DMS79 (cell line): ENCODE measurements around the gene HOXB6.

Experiments
- DNase-seq: peaks from one replicate; lab custom pipeline; 2025; lab: John Stamatoyannopoulos, UW

The HOXB6 gene

DNA sequence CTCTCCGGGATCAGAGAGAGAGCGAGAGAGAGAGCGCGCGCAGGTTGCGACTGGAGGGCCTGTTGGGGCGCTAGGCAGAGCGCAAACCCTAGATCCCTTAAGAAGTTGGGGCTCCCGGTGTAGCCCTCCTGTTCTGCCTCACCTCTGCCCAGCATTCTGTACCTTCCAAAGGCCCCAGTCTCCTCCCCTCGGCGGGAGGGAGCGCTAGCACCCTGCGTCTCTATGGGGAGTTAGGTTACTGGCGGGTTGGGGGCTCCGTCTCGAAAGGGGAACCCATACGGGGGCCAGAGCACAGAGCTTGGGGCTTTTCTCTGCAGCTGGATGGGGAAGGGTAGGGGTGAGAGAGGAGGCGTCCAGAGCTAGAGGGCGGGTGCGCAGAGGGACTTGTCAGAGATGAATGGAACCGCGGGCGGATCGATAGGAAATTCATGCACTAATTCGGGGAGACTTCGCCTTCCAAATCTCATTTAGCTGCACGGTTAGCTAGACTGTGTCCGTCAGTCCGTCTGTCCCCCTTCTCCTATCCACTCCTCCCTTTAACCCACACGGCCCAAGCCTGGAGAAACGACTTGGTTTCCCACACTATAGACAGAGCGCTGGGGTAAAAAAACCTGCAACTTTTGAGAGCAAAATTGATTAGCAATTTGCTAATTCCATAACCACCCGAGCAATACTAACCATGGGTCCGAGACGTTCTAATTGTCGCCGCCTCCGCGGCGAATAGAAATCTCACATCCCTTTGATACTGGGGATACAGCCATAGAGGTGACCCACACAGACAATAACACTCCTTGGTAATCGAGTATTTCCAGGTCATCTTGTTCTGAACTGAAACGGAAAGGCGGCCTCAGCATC lies 25.9 kb downstream of the HOXB6 start:
- DNase-seq, result no peak

DNA sequence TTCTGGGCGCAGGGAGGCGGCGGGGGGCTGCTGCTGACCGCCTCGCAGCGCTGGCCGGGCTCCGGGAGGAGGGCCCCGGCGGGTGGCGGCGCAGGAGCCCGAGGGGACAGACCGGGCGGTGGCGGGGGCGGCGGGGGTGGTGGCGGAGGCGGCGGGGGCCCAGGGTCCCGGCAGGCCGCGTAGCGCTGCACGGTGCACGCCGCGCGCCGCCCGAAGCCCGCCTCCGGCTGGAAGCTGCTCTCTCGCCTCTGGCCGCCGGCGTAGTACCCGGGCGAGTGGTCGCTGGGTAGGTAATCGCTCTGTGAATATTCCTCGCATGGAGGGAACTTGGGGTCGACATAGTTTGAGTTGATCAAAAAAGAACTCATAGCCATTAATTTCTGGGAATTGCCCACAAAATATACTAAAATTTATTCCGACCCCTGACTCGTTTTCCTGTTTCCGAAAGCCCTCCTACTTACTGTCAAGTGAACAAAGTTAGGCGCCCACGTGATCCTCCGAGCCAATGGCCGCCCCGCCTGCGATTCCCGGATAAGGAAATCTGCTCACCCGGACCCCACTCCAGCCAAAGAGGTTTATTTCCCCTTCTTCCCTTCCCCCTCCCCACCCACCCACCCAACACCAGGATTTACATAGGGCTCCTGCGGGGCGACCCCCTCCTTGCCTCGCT lies 26.7 kb downstream of the HOXB6 start, which contains the start of gene HOXB4:
Gene HOXB4, minus strand, starts transcription at position 405 of the 670 bp plus-strand sequence. Its CDS starts 31 bp downstream, at position 374.
- no peak for DNase-seq

GRCh38 chr17:48577330-48577945 lies 27.3 kb downstream of the HOXB6 start:
- DNase-seq, result no peak

DNA sequence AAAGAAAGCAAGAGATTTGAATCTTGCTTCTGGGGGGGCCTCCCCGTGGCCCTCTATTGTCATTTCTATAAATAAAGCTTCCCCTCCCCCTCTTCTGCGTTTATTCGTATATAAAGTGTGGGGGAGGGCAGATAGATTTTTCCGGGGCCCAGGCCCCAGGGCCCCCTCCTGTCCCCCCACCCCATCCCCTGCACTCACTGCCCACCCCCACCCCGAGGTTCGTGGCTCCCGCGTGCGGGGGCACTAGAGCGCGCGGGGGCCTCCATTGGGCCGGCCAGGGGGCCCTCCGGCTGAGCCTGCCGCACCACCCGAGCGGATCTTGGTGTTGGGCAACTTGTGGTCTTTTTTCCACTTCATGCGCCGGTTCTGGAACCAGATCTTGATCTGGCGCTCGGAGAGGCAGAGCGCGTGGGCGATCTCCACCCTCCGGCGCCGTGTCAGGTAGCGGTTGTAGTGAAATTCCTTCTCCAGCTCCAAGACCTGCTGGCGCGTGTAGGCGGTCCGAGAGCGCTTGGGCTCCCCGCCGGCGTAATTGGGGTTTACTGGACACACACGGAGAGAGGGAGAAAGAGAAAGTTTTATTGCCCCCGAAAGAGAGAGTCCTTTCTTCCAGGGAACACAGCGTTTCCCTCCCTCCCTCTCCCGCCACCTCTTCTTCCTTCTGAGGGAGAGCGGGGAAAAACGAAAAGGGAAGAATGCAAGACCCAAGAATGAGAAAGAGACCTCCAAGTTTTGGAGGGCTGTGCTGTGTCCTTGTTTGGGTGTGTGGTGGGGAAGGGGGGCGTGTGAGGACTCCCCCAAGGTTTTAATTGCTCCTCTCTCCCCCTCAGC lies 28.1 kb downstream of the HOXB6 start:
- DNase-seq, result no peak

DNA sequence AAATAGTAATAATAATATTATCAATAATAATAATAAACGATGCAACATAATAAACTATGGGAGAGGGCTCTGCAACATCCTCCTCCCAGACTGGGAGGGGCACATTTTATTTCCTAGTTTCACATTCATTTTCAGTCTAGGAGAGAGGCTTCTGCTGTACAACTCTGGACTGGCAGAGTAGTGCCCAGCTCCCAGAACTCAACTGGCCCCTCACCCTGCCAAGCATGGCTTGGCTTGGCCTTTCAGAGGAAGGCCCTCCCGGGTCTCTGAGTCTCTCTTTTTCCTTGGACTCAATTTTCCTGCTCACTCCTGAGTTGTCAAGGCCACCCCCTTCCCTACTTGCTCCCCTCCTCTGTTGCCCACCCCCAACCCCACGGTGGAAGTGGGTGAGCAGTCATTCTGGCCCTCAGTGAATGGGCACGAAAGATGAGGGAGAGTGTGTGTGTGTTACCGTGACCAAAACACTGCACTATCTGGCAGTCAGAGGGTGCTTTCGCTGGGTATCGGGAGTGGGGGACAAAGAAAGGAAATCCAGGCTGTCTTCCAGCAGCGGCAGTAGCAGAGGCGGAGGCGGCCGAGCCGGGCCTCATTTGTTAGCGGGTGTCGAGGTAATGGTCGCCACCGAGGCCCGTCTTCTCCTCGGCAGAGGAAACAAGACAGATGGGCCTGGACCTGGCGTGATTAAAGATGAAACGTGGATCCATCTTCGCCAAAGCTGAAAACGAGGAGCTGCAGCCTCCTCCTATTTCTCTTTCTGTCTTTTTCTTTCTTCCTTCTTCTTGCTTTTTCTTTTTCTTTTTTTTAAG lies 28.9 kb downstream of the HOXB6 start:
- DNase-seq, result no peak

- DNase-seq, result peak; percentile 63
Observed at GRCh38 chr17:48575066-48575582, 29.7 kb downstream of the HOXB6 start.

DNA sequence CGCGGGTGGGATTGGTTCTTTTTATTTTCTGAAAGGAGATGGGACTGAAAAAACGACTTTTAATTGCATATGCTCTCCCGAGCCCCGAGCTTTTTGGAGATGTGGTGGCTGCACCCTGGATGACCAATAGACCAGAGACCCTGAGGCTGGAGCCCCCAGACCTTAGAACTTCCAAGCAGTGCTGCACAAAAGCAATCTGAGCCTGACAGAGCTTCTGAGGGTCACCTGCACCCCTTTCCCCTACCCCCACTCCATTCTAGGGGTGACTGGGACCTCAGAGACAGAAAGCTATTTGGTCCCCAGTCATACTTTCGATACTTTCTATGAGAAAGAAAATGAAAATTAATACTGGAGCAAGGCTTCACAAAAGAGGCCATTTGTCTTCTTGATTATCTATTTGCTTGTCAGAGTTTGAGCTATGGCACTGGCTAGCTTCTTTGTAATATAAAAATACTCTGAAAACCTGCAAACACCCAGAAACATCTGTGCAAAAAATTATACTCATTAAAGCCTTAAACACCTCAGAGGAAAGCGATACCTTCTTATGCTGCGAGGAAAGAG lies 30.2 kb downstream of the HOXB6 start:
- DNase-seq, result no peak

- no peak for DNase-seq
Observed at GRCh38 chr17:48571826-48572417, 32.9 kb downstream of the HOXB6 start.

GRCh38 chr17:48571024-48571818 lies 33.6 kb downstream of the HOXB6 start:
- DNase-seq, result no peak

DNA sequence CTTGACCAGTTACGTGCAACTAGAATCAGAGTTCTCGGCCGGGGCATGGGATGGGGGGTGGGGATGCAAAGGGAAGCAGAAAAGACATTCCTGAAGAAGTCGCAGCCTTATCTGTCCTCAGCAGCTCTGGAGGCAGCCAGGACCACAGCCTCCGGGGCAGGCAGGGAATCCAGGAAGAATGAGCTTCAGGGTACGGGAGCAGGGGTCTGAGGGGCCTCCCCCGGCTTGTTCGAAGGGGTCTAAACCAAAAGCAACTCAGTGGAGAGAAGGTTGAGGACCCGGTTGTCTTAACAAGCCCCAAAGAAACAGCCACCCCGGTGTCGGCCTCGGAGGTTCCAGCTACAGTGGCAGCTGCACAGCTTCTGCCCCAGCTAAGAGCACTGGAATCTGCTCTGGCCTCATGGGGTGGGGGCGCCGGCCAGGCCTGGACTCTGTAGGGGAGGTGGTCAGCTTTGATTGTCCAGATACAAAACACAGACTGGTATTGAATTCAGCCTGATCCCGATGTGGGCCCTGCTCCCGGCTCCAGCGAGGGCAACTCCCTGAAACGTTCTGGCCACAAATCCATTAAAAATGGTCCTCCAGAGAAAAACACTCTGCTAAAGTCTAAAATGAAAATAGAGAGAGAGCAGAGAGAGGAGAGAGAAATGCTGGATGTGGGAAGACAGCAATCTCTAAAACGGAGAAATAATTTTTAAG lies 34.3 kb downstream of the HOXB6 start:
- DNase-seq, result no peak

DNA sequence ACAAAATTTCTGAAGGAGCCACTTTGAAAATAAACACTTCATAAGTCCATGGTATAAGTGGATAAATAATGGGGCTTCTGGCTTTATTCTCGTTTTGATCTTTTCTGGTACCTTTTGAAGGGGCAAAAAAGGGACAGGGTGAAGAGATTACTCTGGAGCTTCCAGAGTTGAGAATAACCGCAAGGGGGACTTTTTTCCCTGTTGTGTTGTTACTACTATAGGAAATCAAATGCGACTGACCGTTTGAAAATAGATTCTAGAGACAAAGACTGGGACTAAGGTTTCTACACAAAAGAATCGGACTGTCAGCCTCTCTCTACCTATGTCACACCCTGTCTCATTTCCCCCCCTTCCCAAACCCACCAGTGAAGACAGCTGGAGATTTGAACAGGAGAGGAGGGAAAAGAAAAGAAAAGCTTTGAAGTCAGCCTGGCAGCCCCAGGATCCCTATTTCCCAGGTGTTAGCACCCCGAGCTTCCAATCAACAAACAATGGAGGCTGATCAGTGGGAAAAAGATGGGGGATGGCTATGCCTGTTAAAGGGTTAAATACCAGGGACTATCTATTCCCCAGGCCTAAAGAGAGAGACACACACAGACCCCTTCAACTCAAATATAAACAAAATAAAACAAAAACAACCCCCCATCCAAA lies 35.0 kb downstream of the HOXB6 start:
- no peak for DNase-seq

DNA sequence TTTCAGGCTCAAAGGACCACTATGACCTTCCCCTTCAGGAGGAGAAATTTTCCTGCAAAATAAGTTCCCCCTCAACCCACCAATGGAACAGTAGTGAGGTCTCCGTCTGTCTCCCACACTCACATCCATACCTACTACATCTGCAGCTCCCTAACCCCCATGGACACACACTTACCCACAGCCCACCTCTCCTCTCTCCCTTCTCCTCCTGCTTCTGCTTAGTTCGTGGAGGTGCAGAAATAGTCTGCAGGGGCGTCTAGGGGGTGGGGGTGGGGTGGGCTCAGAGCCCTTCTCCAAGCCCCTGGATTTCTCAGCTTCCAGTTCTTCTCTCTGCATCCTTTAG lies 35.6 kb downstream of the HOXB6 start:
- no peak for DNase-seq

- no peak for DNase-seq
Observed at GRCh38 chr17:48568499-48569239, 36.1 kb downstream of the HOXB6 start.

- DNase-seq, result no peak
Observed at GRCh38 chr17:48567646-48568354, 37.0 kb downstream of the HOXB6 start.

DNA sequence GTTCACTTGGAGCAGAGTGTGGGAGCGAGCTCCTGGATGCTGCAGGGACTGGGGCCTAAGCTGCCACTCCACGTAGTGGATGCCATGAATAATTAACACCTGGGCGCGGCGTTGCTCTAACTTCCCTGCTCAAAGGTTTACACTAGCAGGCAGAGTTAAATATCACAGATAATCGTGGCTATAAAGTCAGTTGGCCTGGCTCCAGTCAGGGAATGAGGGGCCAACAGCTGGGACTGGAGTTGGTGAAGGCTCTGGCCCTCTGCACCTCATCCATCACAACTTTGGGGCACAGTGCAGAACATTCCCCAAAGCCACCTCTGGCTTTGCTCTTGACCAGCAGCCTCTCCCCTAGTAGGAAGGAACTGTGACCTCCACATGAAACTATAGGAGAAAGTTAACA lies 37.6 kb downstream of the HOXB6 start:
- DNase-seq, result no peak

DNA sequence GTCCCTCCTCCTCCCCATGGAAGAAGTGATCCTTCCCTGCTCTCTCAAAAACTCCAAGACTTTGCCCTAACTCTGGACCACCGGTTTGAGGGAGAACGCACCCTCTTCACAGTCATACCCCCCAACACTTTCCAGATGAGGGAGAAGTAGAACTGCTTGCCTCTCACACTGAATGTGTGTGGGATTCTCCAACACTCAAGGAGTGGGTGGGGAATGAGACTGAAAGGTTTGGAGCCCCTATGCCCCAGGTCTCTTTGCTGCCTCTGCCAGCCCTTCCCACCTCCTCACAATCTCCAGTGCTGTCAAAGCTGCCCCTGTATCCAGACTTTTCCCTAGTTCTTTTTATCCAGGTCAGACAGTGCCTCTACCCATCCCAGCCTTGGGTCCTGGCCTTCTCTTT lies 38.1 kb downstream of the HOXB6 start:
- no peak for DNase-seq
